Glomerular endothelial cell (primary cell): Measurements from ENCODE around the gene SIN3A. TPM values are rescaled to one million over a fixed set of nuclear protein-coding genes. Genes with fewer than 3 reads are reported as not detected.
"Not testable (repeated sequence)": the region's sequence is repeated elsewhere in the genome, so short reads cannot be mapped to it uniquely, and the experiment has no call there.

Experiments used
- DNase-seq: peaks from one replicate; pipeline ENCODE4 v3.0.0-alpha.2; 2011; ENCODE audit warnings: low read depth, low spot score; ENCODE audit errors: extremely low read depth
- total RNA-seq: library from RNA; depleted of rRNA; stranded (reverse); fragments of >200 nt; gene quantifications from 2 replicates; pipeline ENCODE4 v1.2.3, GENCODE V29; 2015

Gene SIN3A
- total RNA-seq, 1 donor from 2014 or later = 40.8 TPM

DNA sequence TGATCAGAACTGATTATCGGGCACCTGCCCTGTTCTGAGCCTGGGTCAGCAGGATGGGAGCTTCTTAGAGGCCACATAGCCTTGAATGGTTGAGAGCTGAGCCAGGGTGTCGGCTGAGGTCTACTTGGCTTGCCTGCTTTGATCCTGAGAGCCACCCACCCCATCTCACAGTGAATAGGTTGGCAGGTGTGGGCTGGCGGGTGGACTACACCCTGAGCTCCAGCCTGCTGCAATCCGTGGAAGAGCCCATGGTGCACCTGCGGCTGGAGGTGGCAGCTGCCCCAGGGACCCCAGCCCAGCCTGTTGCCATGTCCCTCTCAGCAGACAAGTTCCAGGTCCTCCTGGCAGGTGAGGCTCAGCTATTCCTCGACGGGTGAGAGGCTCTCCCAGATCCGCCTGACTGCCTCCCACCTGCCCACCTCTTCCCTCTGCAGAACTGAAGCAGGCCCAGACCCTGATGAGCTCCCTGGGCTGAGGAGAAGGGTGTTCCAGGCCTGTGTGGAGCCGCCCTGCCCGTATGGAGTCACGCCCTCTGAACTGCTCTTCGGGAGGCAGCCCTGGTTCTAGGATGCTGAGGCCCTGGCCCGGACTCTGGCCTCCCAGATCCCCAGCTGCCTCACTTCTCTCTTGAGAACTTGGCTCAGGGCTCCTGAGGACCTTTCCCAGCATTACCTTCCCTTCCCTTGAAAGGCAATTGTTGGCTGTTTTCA, 111.8 kb downstream of the SIN3A start:
- DNase-seq = no peak

DNA sequence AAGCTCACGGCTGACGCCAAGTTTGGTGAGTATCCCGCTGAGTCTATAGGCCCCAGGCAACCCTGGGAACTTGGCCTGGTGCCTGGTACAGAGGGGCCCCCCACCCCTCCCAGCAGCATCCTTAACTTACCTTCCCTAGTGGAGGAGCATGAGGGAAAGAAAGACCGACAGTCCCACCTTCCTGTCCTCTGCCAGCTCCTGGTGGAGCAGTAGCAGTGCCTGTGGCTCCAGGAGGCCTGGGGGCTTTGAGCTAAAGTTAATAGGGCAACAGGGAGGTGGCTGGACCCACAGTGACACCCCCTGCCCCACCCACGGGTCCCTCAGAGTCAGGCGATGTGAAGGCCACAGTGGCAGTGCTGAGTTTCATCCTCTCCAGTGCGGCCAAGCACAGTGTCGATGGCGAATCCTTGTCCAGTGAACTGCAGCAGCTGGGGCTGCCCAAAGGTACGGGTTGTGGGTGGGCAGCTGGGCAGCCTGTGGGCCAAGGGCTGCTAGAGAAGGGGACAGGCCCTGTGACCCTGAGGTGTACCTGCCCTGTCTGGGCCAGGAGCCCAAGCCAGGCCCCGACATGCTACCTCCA, 112.7 kb downstream of the SIN3A start:
- no peak for DNase-seq

DNA sequence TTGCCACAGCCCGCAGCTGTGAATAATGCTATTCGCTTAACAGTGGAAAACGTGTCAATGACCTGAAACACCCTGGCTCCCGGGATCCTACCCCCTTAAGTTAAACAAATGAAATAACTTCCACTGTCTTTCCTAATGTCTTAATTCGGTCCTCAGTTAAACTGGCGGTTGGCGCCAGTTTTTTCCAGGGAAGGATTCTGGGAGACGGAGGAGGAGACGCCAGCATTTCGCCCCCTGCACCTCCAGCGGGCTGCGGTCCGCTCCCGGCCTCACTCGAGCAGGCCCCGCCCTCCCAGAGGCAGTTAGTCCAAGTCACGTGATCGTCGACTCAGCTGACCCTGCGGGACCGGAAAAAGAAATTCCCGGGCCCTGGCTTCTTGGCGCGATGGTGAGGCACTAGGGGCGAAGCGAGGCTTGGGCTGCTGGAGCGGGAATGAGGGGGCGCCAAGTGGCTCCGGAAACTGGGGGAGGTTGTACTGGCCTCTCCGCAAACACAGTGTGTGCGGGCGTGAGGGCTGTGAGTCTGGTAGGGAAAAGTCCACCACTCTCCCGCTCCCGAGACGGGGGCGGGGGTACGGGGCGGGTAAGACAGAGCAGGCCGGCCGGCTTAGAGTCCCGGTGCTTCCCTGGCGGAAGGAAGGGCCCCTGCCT, 115.7 kb downstream of the SIN3A start, which contains the start of gene COMMD4:
TSS of gene COMMD4 (plus strand) at position 359 of the 651 bp plus-strand sequence. CDS start at position 386, 27 bp downstream.
- peak; percentile 77 for DNase-seq

DNA sequence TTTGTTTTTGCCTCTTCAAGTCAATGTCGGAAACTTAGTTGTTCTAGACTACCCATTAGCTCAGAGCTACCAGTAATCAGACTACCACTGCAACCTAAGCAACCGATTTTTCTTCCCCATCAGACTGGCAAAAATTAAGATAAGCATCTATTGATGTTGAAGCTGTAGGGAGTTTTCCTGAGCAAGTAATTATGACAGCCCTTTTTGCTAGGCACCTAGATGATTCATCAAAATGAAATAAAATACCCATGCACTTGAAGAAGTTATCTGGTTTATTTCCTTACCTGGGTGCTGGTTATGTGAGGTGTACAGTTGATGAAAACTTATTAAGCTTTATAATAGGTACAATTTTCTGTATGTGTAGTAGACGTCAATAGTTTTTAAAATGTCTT, 116.2 kb downstream of the SIN3A start:
- no peak for DNase-seq

DNA sequence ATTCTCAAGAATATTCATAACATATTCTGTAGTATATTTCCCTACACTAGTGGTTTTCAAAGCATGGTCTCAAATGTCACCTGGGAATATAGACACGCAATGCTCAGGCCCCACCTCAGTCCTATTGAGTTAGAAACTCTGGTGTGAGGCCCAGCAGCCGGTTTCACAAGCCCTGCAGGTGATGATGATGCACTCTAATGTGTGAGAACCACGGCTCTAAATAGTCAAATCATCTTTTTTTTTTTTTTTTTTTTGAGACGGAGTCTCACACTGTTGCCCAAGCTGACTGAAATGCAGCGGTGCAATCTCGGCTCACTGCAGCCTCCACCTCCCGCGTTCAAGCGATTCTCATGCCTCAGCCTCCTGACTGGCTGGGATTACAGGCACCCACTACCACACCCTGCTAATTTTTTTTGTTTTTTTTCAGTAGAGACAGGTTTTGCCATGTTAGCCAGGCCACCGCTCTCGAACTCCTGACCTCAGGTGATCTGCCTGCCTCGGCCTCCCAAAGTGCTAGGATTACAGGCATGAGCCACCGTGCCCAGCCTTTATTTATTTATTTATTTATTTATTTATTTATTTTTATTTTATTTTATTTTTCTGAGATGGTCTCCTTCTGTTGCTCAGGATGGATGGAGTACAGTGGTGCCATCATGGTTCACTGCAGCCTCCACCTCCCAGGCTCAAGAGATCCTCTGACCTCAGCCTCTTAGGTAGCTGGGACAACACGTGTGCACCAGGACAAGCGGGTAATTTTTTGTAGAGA, 117.7 kb downstream of the SIN3A start:
- not testable (repeated sequence) for DNase-seq

DNA sequence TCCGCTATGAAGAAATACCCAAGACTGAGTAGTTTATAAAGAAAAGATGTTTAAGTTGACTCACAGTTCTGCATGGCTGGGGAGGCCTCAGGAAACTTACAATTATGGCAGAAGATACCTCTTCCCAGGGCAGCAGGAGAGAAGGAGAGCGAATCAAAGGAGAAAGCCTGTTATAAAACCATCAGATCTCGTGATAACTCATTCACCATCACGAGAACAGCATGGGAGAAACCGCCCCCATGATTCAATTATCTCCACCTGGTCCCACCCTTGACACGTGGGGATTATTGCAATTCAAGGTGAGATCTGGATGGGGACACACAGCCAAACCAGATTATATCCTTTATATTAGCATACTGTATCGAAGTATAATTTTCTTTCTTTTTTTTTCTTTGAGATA, 119.4 kb downstream of the SIN3A start:
- DNase-seq = not testable (repeated sequence)

DNA sequence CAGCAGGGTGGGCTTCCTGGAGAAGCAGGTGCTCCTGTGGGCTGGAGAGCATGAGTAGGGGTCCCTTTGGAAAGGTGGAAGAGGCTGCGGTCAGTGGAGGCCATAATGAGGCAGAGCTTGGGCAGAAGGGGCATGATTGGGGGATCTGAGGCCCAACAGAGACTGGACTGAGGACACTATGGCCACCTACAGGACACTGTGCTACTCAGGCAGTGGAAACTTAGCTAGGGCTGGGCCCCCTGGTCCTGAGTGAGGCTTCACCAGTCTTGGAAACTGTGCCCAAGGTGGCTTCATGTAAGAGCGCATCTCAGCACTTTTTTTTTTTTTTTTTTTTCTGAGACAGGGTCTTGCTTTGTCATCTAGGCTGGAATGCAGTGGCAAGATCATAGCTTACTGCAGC, 121.9 kb downstream of the SIN3A start:
- no peak for DNase-seq

DNA sequence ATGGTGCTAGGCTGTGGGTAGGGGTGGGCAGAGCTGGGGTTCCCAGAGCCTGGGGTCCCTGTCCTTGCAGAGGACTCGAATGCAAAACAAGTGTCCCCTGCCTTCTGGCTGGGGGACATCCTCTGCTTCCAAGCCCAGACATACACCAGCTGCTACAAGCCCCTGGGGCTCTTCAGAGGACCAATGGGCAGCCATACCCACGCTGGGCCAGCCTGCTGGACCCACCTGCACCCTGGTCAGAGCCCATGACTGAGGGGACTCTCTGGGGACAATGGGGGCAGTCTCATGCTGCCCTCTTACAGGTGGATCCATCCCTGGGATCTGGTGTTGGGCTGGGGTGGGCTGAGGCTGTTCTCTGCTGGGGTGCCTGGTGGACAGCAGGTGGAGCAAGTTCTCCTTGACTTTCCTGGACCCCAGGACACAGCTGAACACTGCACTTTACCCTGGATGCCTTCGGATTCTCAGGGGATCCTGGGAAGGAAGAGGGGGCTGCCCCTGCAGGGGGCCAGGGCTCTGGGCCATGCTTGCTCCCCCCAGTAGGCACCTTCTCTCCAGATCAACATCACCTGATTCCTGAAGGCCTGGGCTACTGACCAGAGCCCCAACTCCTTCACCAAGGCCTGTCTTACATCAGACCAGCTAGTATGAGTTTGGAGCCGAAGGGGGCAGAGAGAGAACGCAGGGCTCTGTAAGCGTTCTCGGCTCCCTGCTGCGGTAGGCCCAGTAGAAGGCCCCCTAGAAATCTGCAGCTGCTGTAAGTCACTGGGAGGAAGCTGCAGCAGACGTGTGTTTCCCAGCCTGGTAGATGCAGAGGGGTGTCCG, 122.8 kb downstream of the SIN3A start:
- no peak for DNase-seq

DNA sequence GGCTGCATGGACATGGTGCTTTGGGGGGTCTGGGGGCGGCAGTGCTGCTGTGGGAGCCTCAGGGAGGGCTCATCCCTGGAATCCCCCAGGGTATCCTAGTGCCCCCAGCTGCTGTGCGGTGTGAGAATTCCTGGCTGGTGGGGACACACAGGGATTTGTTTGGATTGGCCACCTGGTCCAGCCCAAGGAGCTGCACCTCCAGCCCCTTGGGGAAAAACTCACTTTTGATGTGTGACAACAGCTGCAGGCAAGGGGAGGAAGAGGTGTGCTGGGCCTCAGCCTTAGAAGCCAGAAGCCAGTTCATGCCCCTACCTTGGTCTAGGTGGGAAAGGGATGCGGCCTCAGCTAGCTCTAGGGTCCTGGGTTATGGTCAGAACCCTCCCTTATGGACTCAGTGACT, 124.0 kb downstream of the SIN3A start:
- no peak for DNase-seq

DNA sequence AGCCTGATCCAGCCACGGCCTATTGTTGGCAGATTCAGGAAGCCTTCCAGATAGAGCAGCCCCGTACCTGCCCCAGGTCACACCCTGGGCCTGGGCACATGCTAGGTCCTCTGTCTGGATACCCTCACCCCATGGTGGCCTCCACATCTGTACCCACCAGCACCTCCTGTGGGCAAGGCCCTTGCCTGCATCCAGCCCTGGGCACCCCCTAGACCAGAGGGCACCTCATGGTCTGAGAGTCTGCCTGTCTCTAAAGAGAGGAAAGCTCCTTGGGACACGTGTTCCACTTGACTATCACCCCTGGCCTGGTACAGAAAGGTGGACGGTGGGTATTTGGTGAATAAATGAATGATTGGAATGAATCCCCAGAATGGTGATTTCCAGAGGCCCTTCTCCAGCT, 124.5 kb downstream of the SIN3A start:
- DNase-seq = no peak

DNA sequence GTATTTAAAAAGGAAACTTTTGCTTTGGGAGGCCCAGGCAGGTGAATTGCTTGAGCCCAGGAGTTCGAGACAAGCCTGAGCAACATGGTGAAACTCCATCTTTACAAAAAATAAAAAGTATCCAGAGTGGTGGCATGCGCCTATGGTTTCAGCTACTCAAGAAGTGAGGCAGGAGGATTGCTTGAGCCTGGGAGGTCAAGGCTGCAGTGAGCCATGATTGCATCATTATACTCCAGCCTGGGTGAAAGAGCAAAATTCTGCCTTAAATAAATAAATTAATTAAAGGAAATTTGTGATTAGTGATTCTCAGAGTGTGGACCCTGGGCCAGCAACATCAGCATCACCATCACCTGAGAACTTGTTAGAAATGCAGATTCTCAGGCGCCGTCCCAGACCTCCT, 125.6 kb downstream of the SIN3A start:
- no peak for DNase-seq

DNA sequence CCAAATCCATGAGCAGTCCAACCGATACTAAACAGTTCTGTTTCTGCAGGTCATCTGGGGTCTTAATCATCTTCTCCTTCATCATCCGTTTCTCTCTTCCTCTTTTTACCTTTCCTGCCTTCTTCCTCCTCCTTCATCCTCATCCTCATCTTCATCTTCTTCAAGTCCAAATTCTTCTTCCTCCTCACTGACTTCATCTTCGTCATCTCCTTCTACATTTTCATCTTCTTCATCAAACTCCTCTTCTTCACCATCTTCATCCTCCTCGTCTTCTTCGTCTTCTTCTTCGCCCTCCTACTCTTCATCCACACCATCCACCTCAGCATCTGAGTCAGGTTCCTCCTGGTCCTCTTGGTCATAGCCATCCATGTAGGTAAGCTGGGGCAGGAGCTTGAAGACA, 129.8 kb downstream of the SIN3A start:
- DNase-seq = no peak

Other genes with a start within 250 kb of the SIN3A start
- gene C15orf39, start 249.8 kb downstream of the SIN3A start, total RNA-seq = 19.3 and 34.8 TPM in 2 replicates
- gene GOLGA6C, start 193.4 kb downstream of the SIN3A start, total RNA-seq = not detected in 2 replicates
- gene GOLGA6D, start 168.9 kb downstream of the SIN3A start, total RNA-seq = not detected in 2 replicates
- 89.6 and 142 TPM in 2 replicates for gene COMMD4, start 115.6 kb downstream of the SIN3A start, total RNA-seq
- 22.8 and 31.3 TPM in 2 replicates for gene NEIL1, start 104.7 kb downstream of the SIN3A start, total RNA-seq
- gene MAN2C1, start 83.1 kb downstream of the SIN3A start, total RNA-seq = 118 and 148 TPM in 2 replicates
- 23.2 and 28.8 TPM in 2 replicates for gene PTPN9, start 127.6 kb upstream of the SIN3A start, total RNA-seq
- gene SNUPN, start 174.0 kb upstream of the SIN3A start, total RNA-seq = 15.9 and 22.7 TPM in 2 replicates
- 100 and 115 TPM in 2 replicates for gene IMP3, start 188.5 kb upstream of the SIN3A start, total RNA-seq
- gene SNX33, start 196.2 kb upstream of the SIN3A start, total RNA-seq = 14.0 and 16.9 TPM in 2 replicates